ENCODE measurements around the gene FAM118A. TPM values are rescaled to one million over a fixed set of nuclear protein-coding genes. Genes with fewer than 3 reads are reported as not detected.

Gene FAM118A
- total RNA-seq, 1 donor from 2014 or later: 32.0 TPM

DNA sequence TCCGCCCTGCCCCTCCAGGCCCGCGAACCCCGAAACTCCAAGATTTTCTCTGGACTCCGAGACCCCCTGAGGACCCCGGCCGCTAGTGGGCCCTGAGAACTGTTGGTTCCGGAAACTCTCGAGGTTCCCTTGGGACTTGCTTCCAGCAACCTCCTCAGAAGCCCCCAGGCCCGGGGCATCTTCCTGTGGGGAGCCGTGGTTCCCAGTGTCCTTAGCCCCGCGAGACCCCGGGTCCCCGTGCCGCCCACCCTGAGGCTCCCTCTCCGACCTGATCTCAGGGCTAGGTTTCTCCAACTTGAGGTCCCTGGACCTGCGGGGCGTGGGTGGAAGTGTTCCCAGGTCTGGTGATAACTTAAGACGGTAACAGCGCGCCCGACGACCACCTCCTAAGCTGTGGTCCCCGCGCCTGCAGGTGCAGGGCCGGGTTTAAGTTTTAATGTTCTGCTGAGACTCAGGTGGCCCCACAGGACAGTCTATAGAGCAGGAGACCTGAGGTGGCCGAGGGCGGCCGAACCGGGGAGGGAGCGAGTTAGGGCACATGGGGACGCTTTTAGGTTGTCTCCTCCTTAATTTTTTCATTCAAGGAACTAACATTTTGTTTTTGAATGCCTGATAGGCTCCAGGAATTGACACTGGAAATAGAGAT, 720 bp downstream of the FAM118A start:
- intact Hi-C loops (cut with micrococcal nuclease): loop anchor here (1.0 kb wide), 1 partner anchor 8 kb away; no protein-coding TSS in a partner anchor
- H3K4me3 Mint-ChIP-seq: peak overlapping the region; percentile 93
- no peaks in the 10 kb centered on the region for H3K9me3 Mint-ChIP-seq
- H3K27ac Mint-ChIP-seq: peak overlapping the region; percentile 83
- peak; percentile 73 for DNase-seq
- peaks cover 49% of the 10 kb centered on the region for H3K4me1 Mint-ChIP-seq
- H3K27me3 Mint-ChIP-seq: no peaks in the 10 kb centered on the region
- peaks cover 20% of the 10 kb centered on the region for H3K36me3 Mint-ChIP-seq (ENCODE audit: low read depth)

DNA sequence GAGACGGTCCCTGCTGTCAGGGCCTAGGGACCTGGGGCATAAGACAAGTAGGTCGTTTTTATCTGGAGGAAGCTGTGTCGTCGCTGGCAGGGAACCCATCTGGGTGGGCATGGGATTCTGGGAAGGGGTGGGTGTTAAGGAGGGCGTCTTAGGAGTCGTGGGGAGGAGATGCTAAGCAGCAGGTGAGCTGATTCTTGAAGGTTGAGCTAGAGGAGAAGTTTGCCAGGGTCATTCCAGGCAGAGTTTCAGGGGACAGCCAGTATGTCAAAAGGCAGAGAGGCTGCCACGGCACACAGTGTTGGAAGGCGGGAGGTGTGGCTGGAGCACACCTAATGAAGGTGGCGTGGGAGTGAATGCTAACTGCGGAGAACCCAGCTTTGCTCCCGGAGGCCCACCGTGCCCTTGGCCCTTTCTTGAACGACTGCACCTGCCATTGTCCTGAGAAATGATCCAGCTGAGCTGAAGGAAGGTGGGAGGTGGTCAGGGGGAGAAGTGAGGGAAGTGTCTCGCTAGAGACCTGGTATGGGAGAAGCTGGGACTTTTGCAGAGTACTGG, 1.3 kb downstream of the FAM118A start:
- H3K4me3 Mint-ChIP-seq: peak overlapping the region; percentile 93
- no peaks in the 10 kb centered on the region for H3K27me3 Mint-ChIP-seq
- intact Hi-C loops (cut with micrococcal nuclease): loop anchor here (1.0 kb wide), 1 partner anchor 7 kb away; no protein-coding TSS in a partner anchor
- peaks cover 20% of the 10 kb centered on the region for H3K36me3 Mint-ChIP-seq (ENCODE audit: low read depth)
- H3K27ac Mint-ChIP-seq: peak overlapping the region; percentile 83
- no peaks in the 10 kb centered on the region for H3K9me3 Mint-ChIP-seq
- no peak for DNase-seq
- H3K4me1 Mint-ChIP-seq: peaks cover 54% of the 10 kb centered on the region

DNA sequence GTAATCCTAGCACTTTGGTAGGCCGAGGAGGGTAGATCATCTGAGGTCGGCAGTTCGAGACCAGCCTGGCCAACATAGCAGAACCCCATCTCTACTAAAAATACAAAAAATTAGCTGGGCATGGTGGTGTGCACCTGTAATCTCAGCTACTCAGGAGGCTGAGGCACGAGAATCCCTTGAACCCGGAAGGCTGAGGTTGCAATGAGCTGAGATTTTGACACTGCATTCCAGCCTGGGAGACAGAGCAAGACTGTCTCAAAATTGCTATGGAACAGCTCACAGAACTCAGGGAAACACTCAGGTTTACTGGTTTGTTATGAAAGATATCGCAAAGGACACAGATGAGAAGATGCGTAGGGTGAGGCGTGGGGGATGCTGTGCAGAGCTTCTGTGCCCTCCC, 2.7 kb downstream of the FAM118A start:
- Mint-ChIP-seq H3K36me3 (ENCODE audit: low read depth) (peaks cover 20% of the 10 kb centered on the region), H3K27me3 (no peaks in the 10 kb centered on the region), H3K9me3 (no peaks in the 10 kb centered on the region), H3K27ac (no peak overlapping the region), H3K4me3 (no peak overlapping the region), H3K4me1 (peaks cover 63% of the 10 kb centered on the region)
- DNase-seq: no peak
- intact Hi-C loops (cut with micrococcal nuclease): no loop called here

- DNase-seq: no peak
- no peaks in the 10 kb centered on the region for H3K9me3 Mint-ChIP-seq
- H3K36me3 Mint-ChIP-seq (ENCODE audit: low read depth): peaks cover 20% of the 10 kb centered on the region
- H3K27me3 Mint-ChIP-seq: no peaks in the 10 kb centered on the region
- peaks cover 68% of the 10 kb centered on the region for H3K4me1 Mint-ChIP-seq
- H3K27ac Mint-ChIP-seq: no peak overlapping the region
- no peak overlapping the region for H3K4me3 Mint-ChIP-seq
- intact Hi-C loops (cut with micrococcal nuclease): no loop called here
These were observed 3.1 kb downstream of the FAM118A start for GRCh38 chr22:45312856-45313255.

DNA sequence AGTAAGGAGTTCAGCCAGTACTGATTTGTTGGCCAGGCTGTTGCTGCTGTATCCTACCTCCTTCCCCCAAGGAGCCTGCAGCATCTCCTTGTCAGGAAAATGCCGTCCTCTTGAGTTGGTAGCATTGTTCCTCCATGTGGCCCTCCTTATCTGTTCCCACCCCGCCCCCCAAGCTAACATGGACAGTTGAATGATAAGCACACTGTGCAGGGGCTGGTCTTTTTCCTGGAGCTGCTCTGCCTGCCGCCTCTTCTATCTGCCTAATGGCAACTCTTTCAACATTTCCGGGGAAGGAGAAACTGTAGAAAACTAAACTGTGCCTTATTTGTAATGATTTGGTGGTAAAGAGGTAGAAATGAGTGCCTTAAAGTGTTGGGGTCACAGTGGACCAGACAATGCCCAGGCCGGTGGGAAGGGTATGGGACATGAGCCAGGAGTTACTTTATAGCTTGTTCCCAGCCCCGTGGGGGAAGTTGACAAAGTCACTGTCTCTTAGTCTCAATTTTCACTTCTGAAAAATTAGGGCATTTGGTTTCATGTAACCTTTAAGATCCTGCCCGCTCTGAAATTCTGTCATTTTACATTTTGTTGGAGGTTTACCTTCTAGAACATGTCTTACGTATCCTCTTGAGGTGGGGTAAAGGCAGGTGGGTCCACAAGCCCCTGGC, 4.5 kb downstream of the FAM118A start:
- no peak for DNase-seq
- no peak overlapping the region for H3K27ac Mint-ChIP-seq
- intact Hi-C loops (cut with micrococcal nuclease): no loop called here
- peak overlapping the region; percentile 16 for H3K4me3 Mint-ChIP-seq
- H3K36me3 Mint-ChIP-seq (ENCODE audit: low read depth): peaks cover 20% of the 10 kb centered on the region
- H3K4me1 Mint-ChIP-seq: peaks cover 72% of the 10 kb centered on the region
- H3K27me3 Mint-ChIP-seq: no peaks in the 10 kb centered on the region
- H3K9me3 Mint-ChIP-seq: no peaks in the 10 kb centered on the region

DNA sequence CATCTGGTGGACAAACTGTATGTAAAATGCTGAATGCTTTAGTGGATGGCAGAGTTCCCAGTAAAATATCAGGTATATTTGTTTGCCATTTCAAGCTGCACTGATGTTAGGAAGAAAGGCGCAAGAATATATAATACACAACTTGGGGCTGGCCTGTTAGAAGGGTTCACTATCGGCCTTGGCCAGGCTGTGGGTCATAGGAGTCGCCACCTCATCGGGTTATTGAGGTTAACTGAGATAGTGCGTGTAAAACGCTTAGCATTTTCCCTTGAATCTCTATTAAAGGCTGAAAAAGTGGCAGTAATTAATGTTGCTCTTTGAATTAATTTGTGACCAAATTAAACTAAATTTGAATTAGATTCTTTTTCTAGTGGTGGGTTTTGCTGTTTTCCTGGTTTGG, 5.1 kb downstream of the FAM118A start:
- Mint-ChIP-seq H3K4me1 (peaks cover 76% of the 10 kb centered on the region), H3K9me3 (no peaks in the 10 kb centered on the region), H3K4me3 (no peak overlapping the region), H3K27ac (no peak overlapping the region), H3K36me3 (ENCODE audit: low read depth) (peaks cover 22% of the 10 kb centered on the region), H3K27me3 (no peaks in the 10 kb centered on the region)
- no peak for DNase-seq
- intact Hi-C loops (cut with micrococcal nuclease): no loop called here

DNA sequence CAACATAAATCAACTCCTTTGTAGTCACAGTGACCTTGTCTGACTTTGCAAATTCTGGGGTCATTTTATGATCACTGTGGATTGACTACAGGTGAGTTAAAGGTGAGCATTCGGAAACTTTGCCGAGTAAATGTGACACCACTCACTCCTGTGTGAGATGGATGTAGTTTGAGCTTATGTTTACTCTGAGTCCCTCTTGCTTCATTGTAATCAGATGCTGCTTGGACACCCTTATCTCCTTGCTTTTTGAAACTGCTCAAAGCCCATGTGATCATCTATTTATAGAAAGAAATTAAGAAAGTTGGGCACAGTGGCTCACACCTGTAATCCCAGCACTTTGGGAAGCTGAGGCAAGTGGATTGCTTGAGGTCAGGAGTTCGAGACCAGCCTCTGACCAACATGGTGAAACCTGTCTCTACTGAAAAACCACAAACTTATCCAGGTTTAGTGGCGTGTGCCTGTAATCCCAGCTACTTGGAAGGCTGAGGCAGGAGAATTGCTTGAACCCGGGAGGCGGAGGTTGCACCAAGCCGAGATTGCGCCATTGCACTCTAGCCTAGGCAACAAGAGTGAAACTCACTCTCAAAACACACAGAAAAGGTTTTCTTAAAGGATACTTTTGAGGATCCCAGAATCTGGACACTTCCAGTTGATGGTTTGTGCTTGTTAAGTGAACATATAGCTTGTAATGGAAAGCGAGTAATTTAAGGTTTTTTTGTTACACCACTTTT, 7.2 kb downstream of the FAM118A start:
- DNase-seq: peak; percentile 56
- peaks cover 18% of the 10 kb centered on the region for H3K36me3 Mint-ChIP-seq (ENCODE audit: low read depth)
- peaks cover 78% of the 10 kb centered on the region for H3K4me1 Mint-ChIP-seq
- intact Hi-C loops (cut with micrococcal nuclease): no loop called here
- peak overlapping the region; percentile 67 for H3K27ac Mint-ChIP-seq
- H3K9me3 Mint-ChIP-seq: no peaks in the 10 kb centered on the region
- H3K4me3 Mint-ChIP-seq: no peak overlapping the region
- no peaks in the 10 kb centered on the region for H3K27me3 Mint-ChIP-seq

DNA sequence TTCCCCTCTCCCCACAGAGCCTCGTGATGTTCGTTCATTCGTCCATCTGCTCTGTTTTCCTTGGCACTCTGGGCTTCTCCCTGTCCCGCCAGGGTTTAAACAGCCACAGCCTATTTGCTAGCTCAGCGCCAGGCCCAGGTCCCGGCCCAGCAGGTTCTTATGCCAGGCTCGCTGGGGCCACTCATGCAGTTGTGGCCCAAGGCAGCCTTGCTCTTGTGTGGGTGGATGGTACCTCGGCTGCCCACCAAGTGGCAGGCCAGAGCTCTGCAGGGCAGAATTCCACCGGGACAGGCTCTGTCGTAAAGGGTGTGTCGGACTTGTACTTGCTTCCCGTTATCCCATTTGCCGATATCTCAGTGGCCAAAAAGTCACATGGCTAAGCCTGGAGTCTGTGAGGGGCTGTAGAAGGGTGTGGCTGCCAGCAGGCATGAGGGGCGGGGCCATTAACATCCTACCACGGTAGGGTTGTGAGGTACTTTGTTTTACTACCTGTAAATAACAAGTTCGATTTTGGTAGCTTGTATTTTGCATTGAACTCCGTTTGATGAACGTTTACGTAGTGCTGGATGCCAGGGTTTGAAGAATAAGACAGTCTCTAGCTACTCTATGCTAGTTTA, 7.9 kb downstream of the FAM118A start:
- Mint-ChIP-seq H3K9me3 (no peaks in the 10 kb centered on the region), H3K27ac (peak overlapping the region; percentile 97), H3K4me1 (peaks cover 76% of the 10 kb centered on the region), H3K36me3 (ENCODE audit: low read depth) (peaks cover 21% of the 10 kb centered on the region), H3K4me3 (peak overlapping the region; percentile 83), H3K27me3 (no peaks in the 10 kb centered on the region)
- peak; percentile 79 for DNase-seq
- intact Hi-C loops (cut with micrococcal nuclease): loop anchor here (1.0 to 2.0 kb wide), 2 partner anchors 7 to 95 kb away; partner anchors contain the start of genes RIBC2 and SMC1B

DNA sequence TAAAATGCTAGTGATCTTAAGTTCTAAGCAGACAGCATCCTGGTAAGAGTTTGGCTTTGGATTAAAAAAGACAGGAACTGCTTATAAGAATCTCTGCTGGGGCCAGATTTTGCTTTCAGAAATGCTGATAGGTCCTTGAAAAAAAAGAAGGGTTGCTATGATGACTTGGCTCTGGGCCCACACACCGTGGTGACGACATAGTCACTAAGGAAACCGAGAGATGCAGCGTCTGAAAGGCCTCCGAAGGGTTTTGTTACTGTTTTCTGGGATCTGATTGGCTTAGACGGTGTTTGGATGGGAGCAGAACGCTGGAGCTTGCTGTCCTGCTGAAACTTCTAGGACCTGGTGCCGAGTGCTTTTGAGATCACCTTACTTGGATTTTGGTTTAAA, 8.4 kb downstream of the FAM118A start:
- H3K27me3 Mint-ChIP-seq: no peaks in the 10 kb centered on the region
- H3K36me3 Mint-ChIP-seq (ENCODE audit: low read depth): peaks cover 20% of the 10 kb centered on the region
- intact Hi-C loops (cut with micrococcal nuclease): loop anchor here (1.0 to 2.0 kb wide), 2 partner anchors 8 to 95 kb away; partner anchors contain the start of genes RIBC2 and SMC1B
- H3K4me1 Mint-ChIP-seq: peaks cover 71% of the 10 kb centered on the region
- H3K4me3 Mint-ChIP-seq: peak overlapping the region; percentile 83
- peak overlapping the region; percentile 97 for H3K27ac Mint-ChIP-seq
- peak; percentile 96 for DNase-seq
- H3K9me3 Mint-ChIP-seq: no peaks in the 10 kb centered on the region

DNA sequence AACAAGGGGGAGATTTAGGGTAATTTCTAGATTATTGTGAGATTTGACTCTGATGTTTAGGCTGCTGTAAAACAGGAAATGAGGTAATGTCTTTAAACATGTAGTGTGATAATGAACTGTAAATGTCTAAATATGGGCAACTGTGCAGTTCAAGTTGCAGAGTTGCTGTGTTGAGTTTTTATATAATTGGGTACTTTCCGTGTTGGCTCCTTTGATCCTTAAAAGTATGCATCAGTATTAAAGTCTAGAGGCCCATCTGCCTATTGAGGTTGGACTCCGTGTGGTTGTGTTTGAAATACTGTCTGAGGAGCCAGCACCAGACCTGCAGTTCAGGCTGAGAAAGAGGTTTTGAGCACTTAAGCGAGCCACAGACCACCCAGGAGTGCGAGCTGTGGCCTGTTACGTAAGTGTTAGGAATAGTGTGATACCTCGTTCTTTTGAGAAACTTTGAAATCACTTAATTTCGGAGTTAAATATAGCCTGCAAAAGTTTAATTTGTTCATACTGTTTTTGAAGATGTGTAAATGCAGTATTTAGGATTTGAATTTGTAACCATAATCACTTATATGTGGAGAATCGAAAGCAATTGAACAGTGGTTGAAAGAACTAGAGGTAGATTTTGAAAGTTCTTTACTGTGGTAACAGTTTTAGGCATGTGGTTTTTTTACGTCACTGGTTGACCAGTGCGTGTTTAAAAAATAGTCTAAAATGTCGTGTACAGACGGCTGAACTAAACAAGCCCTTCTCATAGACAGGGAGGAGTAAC, 9.0 kb downstream of the FAM118A start:
- H3K4me3 Mint-ChIP-seq: peak overlapping the region; percentile 83
- no peaks in the 10 kb centered on the region for H3K9me3 Mint-ChIP-seq
- DNase-seq: peak; percentile 88
- intact Hi-C loops (cut with micrococcal nuclease): loop anchor here (1.0 to 2.0 kb wide), 2 partner anchors 8 to 94 kb away; partner anchors contain the start of genes RIBC2 and SMC1B
- peaks cover 69% of the 10 kb centered on the region for H3K4me1 Mint-ChIP-seq
- no peaks in the 10 kb centered on the region for H3K27me3 Mint-ChIP-seq
- peaks cover 24% of the 10 kb centered on the region for H3K36me3 Mint-ChIP-seq (ENCODE audit: low read depth)
- H3K27ac Mint-ChIP-seq: peak overlapping the region; percentile 97

DNA sequence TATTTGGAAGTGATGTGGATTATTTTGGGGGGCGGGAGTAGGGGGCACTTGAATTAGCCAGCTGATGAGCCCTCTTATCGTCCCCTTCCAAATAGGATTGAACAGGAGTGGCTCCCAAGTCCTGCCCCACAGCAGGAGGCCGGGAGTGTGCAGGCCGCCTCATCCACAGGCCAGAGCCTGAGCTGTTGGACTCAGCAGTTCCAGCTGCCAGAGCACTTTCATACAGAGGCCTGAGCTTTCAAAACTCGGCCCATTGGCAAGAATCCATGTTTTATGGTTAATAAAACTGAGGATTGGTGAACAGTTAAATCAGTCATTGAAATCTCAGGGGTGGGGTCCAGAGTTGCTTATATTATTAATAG, 9.6 kb downstream of the FAM118A start:
- no peak for DNase-seq
- Mint-ChIP-seq H3K27me3 (no peaks in the 10 kb centered on the region), H3K36me3 (ENCODE audit: low read depth) (peaks cover 29% of the 10 kb centered on the region), H3K9me3 (no peaks in the 10 kb centered on the region), H3K4me1 (peaks cover 70% of the 10 kb centered on the region), H3K4me3 (peak overlapping the region; percentile 83), H3K27ac (peak overlapping the region; percentile 97)
- intact Hi-C loops (cut with micrococcal nuclease): loop anchor here (2.0 kb wide), 1 partner anchor 93 kb away; the partner anchor contains the start of genes RIBC2 and SMC1B

GRCh38 chr22:45320357-45320976, 10.7 kb downstream of the FAM118A start:
- Mint-ChIP-seq H3K4me3 (peak overlapping the region; percentile 83), H3K36me3 (ENCODE audit: low read depth) (peaks cover 34% of the 10 kb centered on the region), H3K27ac (peak overlapping the region; percentile 97), H3K4me1 (peaks cover 63% of the 10 kb centered on the region), H3K27me3 (no peaks in the 10 kb centered on the region), H3K9me3 (no peaks in the 10 kb centered on the region)
- intact Hi-C loops (cut with micrococcal nuclease): no loop called here
- DNase-seq: no peak

Data from activated CD4-positive, alpha-beta T cell treated with anti-CD3 and anti-CD28 coated beads, Interleukin-2, amount 10 ng/mL, durations not matched to agents 24 days and 14 days (primary cell).